GM06990 (cell line): ENCODE measurements around the gene DDX4.
"Not testable (repeated sequence)": the region's sequence is repeated elsewhere in the genome, so short reads cannot be mapped to it uniquely, and the experiment has no call there.

Experiments used
- DNase-seq: peaks from one replicate; pipeline ENCODE4 v3.0.0-alpha.2; 2011; ENCODE audit not compliant: insufficient read length; ENCODE audit errors: extremely low read depth
- H3K27me3 ChIP-seq: replicated peaks from 2 replicates; pipeline ENCODE4 v1.6.0; 2011; ENCODE audit warnings: low read length; ENCODE audit not compliant: control insufficient read depth, insufficient read depth
- H3K36me3 ChIP-seq: 2 replicates; pipeline ENCODE4 v1.5.1; 2011; ENCODE audit warnings: low read length; ENCODE audit not compliant: control insufficient read depth, insufficient read depth
- H3K4me3 ChIP-seq: replicated peaks from 2 replicates; pipeline ENCODE4 v1.5.1; 2011; ENCODE audit warnings: low read depth, mild to moderate bottlenecking, control low read depth, low read length
- CTCF ChIP-seq: IDR thresholded peaks from 2 replicates; pipeline ENCODE4 v1.5.1; 2011; ENCODE audit warnings: low read length, control low read depth, mild to moderate bottlenecking, inconsistent platforms; ENCODE audit not compliant: insufficient read depth, poor library complexity, severe bottlenecking

DDX4 gene

GRCh38 chr5:55771175-55771655 is 33.4 kb downstream of the DDX4 start:
- Histone ChIP-seq H3K4me3 (no peak overlapping the region), H3K36me3 (no peaks in the 10 kb centered on the region), H3K27me3 (no peaks in the 10 kb centered on the region)
- TF ChIP-seq CTCF, result no peak
- peak; percentile 22 for DNase-seq

GRCh38 chr5:55773057-55773456 is 35.2 kb downstream of the DDX4 start:
- Histone ChIP-seq H3K36me3 (no peaks in the 10 kb centered on the region), H3K27me3 (no peaks in the 10 kb centered on the region), H3K4me3 (no peak overlapping the region)
- no peak for DNase-seq
- no peak for TF ChIP-seq CTCF

GRCh38 chr5:55777332-55777731 is 39.5 kb downstream of the DDX4 start:
- TF ChIP-seq CTCF, result no peak
- Histone ChIP-seq H3K4me3 (no peak overlapping the region), H3K36me3 (no peaks in the 10 kb centered on the region), H3K27me3 (no peaks in the 10 kb centered on the region)
- DNase-seq, result no peak

- no peaks in the 10 kb centered on the region for H3K36me3 ChIP-seq
- no peak for DNase-seq
- TF ChIP-seq CTCF, result no peak
- no peak overlapping the region for H3K4me3 ChIP-seq
- no peaks in the 10 kb centered on the region for H3K27me3 ChIP-seq
Measured at GRCh38 chr5:55800924-55801323, 63.1 kb downstream of the DDX4 start.

GRCh38 chr5:55808814-55809213 is 71.0 kb downstream of the DDX4 start:
- not testable (repeated sequence) for H3K27me3 ChIP-seq, DNase-seq, H3K4me3 ChIP-seq, H3K36me3 ChIP-seq

GRCh38 chr5:55815939-55816338 is 78.1 kb downstream of the DDX4 start:
- not testable (repeated sequence) for H3K4me3 ChIP-seq, H3K36me3 ChIP-seq, DNase-seq, H3K27me3 ChIP-seq

GRCh38 chr5:55816342-55816741 is 78.5 kb downstream of the DDX4 start:
- TF ChIP-seq CTCF, result no peak
- Histone ChIP-seq H3K4me3 (no peak overlapping the region), H3K27me3 (no peaks in the 10 kb centered on the region), H3K36me3 (no peaks in the 10 kb centered on the region)
- no peak for DNase-seq
